ENCODE measurements around the gene PRPS2.
A peak's percentile ranks its signal among the peaks of the same experiment; 100 is the strongest.

PRPS2 gene
- total RNA-seq = 30.4 to 72.7 (median 52.5) reads per million in 17 experiments

- DNase-seq = peak; percentile 27 to 70 (median 54)
These were observed at the start of gene PRPS2 for GRCh38 chrX:12791257-12792228. PRPS2 (plus strand) TSS chrX:12791412; CDS start chrX:12791498, 86 bp downstream.

- no peak for DNase-seq
These were observed 49.8 kb upstream of the PRPS2 start for GRCh38 chrX:12741416-12741815.

- DNase-seq = no peak
These were observed 43.8 kb upstream of the PRPS2 start for GRCh38 chrX:12747433-12747832.

- no peak for DNase-seq
These were observed 39.3 kb upstream of the PRPS2 start for GRCh38 chrX:12751887-12752286.

GRCh38 chrX:12753366-12753765 lies 37.8 kb upstream of the PRPS2 start:
- no peak for DNase-seq

GRCh38 chrX:12758291-12758690 lies 32.9 kb upstream of the PRPS2 start:
- DNase-seq = peak in 2 of 4 experiments; percentile 1 to 5

- DNase-seq = no peak
These were observed 23.4 kb upstream of the PRPS2 start for GRCh38 chrX:12767856-12768255.

GRCh38 chrX:12768491-12768890 lies 22.7 kb upstream of the PRPS2 start:
- no peak for DNase-seq

GRCh38 chrX:12770440-12770839 lies 20.8 kb upstream of the PRPS2 start:
- DNase-seq = peak; percentile 14 to 61 (median 28)

GRCh38 chrX:12771445-12772069 lies 19.7 kb upstream of the PRPS2 start:
- DNase-seq = peak; percentile 81 to 91 (median 84)

GRCh38 chrX:12777670-12778069 lies 13.5 kb upstream of the PRPS2 start:
- no peak for DNase-seq

GRCh38 chrX:12779534-12779933 lies 11.7 kb upstream of the PRPS2 start:
- no peak for DNase-seq

GRCh38 chrX:12788645-12789044 lies 2.6 kb upstream of the PRPS2 start:
- DNase-seq = no peak

- no peak for DNase-seq
These were observed 1.2 kb upstream of the PRPS2 start for GRCh38 chrX:12789976-12790375.

- no peak for DNase-seq
These were observed 341 bp upstream of the PRPS2 start for GRCh38 chrX:12790885-12791256.

GRCh38 chrX:12792711-12793110 lies 1.5 kb downstream of the PRPS2 start:
- DNase-seq = no peak

- no peak for DNase-seq
These were observed 3.4 kb downstream of the PRPS2 start for GRCh38 chrX:12794654-12795053.

- no peak for DNase-seq
These were observed 7.4 kb downstream of the PRPS2 start for GRCh38 chrX:12798601-12799000.

- no peak for DNase-seq
These were observed 7.9 kb downstream of the PRPS2 start for GRCh38 chrX:12799118-12799517.

- peak; percentile 4 to 26 (median 20) for DNase-seq
These were observed 11.5 kb downstream of the PRPS2 start for GRCh38 chrX:12802741-12803140.

GRCh38 chrX:12804655-12805054 lies 13.4 kb downstream of the PRPS2 start:
- no peak for DNase-seq

GRCh38 chrX:12805333-12805732 lies 14.1 kb downstream of the PRPS2 start:
- no peak for DNase-seq

GRCh38 chrX:12811658-12812057 lies 20.4 kb downstream of the PRPS2 start:
- peak in 1 of 4 experiments; percentile 11 for DNase-seq

GRCh38 chrX:12814420-12814819 lies 23.2 kb downstream of the PRPS2 start:
- peak; percentile 55 to 69 (median 60) for DNase-seq

Data from suppressor macrophage (primary cell).